ENCODE results near the gene IL22RA2.

Gene IL22RA2

DNA sequence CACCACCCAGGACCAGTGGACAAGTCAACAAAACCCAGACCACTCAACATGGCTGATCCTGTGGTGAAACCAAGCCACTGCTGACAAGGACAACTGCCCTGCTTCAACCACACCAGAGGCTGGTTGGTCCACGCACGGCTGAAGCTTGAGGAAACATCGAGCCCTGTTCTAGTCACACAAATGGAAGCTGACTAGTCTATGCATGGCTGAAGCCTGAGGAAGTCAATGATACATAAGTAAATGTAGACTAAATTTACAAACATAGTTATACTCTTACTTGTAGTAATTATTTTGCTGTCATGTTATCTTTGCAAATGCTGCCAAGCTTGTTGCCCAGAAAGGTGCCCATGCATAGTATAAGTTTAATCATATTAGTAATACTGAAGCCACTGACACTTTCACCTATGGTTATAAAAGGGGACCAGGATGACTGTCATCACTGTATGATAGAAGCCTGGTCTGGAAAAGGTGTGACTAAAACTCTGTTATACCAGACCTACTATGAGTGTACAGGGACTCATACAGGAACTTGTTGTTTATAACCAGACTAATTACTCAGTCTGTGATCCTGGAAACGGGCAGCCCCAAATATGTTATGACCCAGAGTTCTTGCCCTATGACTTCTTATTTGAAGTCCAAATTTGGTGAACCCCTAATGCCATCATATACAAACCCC lies 5.6 kb downstream of the IL22RA2 start:
- in situ Hi-C loops (cut with MboI; ENCODE audit: low sequenced_read_pairs) = no loop called here

GRCh38 chr6:137166247-137167098 lies 7.0 kb downstream of the IL22RA2 start:
- in situ Hi-C loops (cut with MboI; ENCODE audit: low sequenced_read_pairs) = no loop called here

- in situ Hi-C loops (cut with MboI; ENCODE audit: low sequenced_read_pairs) = no loop called here
These were observed 7.8 kb downstream of the IL22RA2 start for GRCh38 chr6:137165375-137166246.

DNA sequence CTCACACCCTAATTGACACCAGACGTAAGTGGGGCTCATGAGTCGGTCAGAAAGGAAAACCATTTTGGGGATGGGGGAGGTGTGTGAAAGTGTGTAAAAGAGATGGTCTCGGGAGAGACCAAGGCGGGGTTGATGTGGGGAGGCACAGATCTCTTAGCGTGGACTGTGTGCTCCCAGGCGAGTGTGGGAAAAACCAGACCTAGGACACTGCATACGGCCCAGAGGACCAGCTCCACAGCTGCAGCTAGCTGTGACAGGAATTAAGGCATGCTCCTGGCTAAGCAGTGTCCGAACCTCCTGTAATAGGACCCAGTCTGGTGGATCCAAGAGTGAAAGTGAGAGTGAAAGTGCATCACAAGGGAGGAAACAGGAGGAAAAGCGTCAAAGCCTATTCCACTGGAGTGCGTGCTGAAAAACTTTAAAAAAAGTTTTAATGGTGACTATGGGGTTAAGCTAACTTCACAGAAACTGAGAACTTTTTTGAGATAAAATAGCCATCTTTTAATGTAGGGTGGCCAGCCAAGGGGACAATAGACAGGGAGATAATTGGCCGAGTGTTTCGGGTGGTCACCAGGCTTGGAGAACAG lies 9.6 kb downstream of the IL22RA2 start:
- in situ Hi-C loops (cut with MboI; ENCODE audit: low sequenced_read_pairs) = no loop called here

DNA sequence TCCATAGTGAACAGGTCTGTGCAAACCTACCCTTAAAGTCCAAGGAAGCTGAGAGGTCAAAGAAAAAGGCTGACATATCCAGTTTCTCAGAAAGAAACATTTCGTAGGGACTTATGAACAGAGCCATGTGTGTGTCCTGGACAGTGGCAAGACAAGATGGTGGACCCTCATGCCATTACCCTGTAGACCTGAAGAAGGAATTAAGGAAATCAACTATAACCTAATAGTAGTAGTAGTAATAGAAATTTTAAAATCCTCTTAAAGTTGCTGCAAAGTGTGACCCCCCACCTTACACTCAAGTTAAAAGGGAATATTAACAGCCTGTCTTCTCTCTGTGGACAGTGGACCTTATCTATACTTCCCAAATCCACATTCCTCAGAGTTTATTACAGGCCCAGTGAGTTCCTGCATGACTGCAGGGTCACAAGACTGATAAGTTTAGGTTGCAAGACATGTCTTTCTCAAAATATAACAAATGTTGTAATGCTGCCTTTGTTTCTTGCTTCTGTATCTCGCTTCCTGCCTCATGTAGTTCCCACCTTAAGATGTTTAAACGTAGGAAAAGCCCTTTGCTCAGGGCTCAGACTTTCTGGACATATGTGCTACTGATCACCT lies 10.6 kb downstream of the IL22RA2 start:
- in situ Hi-C loops (cut with MboI; ENCODE audit: low sequenced_read_pairs) = no loop called here

GRCh38 chr6:137161949-137162348 lies 11.5 kb downstream of the IL22RA2 start:
- in situ Hi-C loops (cut with MboI; ENCODE audit: low sequenced_read_pairs) = no loop called here

DNA sequence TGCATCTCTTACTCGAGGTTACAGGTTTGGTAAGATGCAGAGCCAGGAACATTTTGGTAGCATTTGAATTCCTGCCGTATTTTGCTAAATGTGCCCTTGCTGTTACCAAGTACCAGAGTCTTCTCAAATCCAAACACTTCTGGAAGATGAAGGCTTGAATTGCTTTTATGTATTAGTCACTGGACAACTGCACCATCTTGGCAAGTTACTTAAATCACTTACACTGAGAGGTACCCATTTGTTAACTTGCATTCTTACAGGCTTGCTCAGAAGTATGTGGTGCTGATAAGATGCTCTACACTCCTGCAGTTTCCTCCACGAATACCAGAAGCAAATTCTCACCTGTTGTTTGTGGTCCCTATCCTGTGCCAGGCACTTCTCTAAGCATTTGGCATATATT lies 12.7 kb downstream of the IL22RA2 start:
- in situ Hi-C loops (cut with MboI; ENCODE audit: low sequenced_read_pairs) = no loop called here

GRCh38 chr6:137159912-137160311 lies 13.5 kb downstream of the IL22RA2 start:
- in situ Hi-C loops (cut with MboI; ENCODE audit: low sequenced_read_pairs) = no loop called here

DNA sequence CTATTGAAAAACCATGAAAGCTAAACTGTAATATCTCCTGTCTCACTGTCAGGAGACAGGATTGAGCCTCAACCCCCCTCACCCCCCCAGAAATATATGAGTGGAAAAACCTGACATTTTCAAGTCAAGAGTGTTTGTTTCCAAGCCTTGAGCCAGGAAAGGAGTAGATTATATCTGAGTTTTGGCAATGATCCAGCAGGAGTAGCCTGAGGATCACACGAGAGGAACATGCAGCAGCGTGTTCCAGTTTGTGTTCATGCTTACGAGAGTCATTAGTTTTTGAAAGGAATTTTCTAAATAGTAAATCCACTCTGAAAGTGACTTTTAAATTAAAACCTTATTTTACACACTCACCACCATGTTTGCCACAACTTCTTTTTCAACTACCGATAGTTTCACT lies 15.8 kb downstream of the IL22RA2 start:
- in situ Hi-C loops (cut with MboI; ENCODE audit: low sequenced_read_pairs) = no loop called here

- in situ Hi-C loops (cut with MboI; ENCODE audit: low sequenced_read_pairs) = no loop called here
These were observed 16.8 kb downstream of the IL22RA2 start for GRCh38 chr6:137156650-137157049.

- in situ Hi-C loops (cut with MboI; ENCODE audit: low sequenced_read_pairs) = no loop called here
These were observed 17.6 kb downstream of the IL22RA2 start for GRCh38 chr6:137155830-137156229.

DNA sequence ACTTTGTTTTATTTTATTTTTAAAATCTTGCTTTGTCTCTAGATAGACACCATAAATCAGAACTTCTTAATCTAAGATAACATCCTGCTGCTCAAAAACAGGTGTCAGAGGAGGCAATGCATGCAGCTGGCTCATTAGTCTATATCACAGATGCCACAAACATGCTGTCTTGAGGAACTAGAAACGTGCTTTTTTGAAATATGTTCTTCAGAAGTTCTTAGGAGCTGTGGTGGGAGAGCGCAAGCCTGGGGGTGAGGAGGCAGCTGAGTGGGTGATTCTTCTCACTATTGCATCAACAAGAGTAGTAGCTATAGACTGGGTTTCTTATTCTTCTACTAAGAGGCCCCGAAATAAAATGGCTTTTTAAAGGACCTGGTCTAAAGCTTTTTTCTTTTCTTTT lies 23.4 kb downstream of the IL22RA2 start:
- in situ Hi-C loops (cut with MboI; ENCODE audit: low sequenced_read_pairs) = no loop called here

DNA sequence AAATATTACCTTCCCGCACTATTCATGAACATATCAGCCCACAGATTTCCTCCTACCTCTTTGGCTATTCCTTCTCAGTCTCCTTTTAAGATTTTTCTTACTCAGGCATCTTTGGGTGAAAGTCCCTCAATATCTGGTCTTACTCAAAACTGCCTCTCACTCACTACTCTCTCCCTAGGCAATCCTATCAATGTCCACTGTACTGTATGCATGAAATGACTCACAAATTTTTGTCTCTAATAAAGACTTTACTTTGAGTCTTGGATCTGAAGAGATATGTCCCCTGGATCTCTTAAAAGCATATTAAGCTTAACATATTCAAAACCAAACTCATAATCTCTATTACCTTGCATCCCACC lies 24.4 kb downstream of the IL22RA2 start:
- in situ Hi-C loops (cut with MboI; ENCODE audit: low sequenced_read_pairs) = no loop called here

GRCh38 chr6:137148306-137149034 lies 25.0 kb downstream of the IL22RA2 start:
- in situ Hi-C loops (cut with MboI; ENCODE audit: low sequenced_read_pairs) = no loop called here

DNA sequence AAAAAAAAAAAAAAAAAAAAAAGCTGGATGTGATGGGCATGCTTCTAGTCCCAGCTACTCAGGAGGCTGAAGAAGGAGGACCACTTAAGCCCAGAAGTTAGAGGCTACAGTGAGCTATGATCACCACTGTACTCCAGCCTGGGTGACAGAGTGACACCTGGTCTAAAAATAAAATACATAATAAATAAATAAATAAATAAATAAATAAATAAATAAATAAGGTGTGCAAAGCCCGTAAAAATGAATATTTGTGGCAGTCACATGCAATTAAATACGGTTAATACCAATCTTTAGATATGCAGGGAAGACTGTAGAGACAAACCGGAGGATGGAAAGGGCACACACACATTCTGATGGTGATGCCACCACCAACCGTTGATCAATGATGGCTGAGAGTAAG lies 26.2 kb downstream of the IL22RA2 start:
- in situ Hi-C loops (cut with MboI; ENCODE audit: low sequenced_read_pairs) = no loop called here

DNA sequence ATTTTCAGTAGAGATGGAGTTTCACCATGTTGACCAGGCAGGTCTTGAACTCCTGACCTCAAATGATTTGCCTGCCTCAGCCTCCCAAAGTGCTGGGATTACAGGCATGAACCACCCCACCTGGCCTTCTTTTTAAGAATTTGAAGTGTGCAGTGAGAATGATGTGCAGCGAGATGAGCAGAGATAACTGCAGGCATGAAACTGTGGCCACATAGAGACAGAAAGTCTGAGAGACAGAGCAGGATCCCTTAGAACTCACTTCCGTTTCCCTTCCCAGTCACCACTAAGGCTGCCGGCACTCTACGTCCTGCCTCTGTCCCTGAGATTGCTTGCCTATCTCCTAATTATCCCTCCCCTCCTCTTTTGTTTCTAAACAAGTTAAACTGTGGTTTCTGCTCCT lies 27.2 kb downstream of the IL22RA2 start:
- in situ Hi-C loops (cut with MboI; ENCODE audit: low sequenced_read_pairs) = no loop called here

GRCh38 chr6:137145421-137145820 lies 28.0 kb downstream of the IL22RA2 start:
- in situ Hi-C loops (cut with MboI; ENCODE audit: low sequenced_read_pairs) = no loop called here

- in situ Hi-C loops (cut with MboI; ENCODE audit: low sequenced_read_pairs) = no loop called here
These were observed 37.4 kb downstream of the IL22RA2 start for GRCh38 chr6:137136065-137136464.

DNA sequence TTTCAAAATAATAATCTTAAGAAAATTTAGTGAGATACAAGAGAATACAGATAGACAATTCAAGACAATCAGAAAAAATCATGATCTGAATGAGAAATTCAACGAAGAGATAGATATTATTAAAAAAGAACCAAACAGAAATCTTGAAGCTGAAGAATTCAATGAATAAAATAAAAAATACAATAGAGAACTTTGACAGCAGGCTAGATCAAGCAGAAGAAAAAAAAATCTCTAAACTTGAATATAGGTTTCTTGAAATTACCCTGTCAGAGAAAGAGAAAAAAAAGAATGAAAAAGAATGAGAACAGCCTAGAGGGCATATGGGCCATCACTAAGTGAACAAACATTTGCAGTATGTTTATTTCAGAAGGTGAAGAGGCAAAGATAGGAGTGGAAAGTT lies 39.0 kb downstream of the IL22RA2 start:
- in situ Hi-C loops (cut with MboI; ENCODE audit: low sequenced_read_pairs) = no loop called here

- in situ Hi-C loops (cut with MboI; ENCODE audit: low sequenced_read_pairs) = no loop called here
These were observed 40.3 kb downstream of the IL22RA2 start for GRCh38 chr6:137133122-137133521.
